ENCODE results near the gene TCF7. TPM values are rescaled to one million over a fixed set of nuclear protein-coding genes. Genes with fewer than 3 reads are reported as not detected.

The TCF7 gene
- total and polyA plus RNA-seq, 2 of the 13 experiments (the other 11 are each of a cell fraction or from before 2014, with no cell fraction given) = 6.3 to 6.8 TPM

DNA sequence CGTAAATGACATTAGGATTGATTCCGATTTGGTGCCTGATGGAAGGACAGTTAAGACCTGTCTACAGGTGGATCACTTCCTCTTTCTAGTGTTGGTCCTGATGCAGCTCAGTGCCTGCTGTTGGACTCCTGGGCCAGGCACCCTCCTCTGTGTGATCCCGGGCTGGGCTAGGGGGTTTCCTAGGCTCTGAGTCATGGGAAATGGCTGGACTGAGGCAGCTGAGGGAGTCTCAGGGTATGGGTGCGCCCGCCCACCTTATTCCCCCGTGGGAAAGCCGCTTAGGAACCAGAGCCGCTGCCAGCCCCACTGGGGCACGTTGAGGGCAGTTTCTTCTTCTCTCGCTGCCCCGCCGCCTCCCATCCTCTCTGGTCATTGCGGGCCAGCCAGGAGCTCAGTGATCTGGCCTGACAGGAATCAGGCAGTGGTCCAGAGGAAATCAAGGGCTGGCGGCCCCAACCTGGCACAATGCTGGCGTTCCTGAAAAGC is 12.9 kb downstream of the TCF7 start:
- intact Hi-C loops (cut with micrococcal nuclease; ENCODE audit: unreplicated experiment) = no loop called here
- H3K27ac ChIP-seq (ENCODE audit: extremely low read length, insufficient read depth, low read length) = no peak overlapping the region
- FAIRE-seq = no peak

DNA sequence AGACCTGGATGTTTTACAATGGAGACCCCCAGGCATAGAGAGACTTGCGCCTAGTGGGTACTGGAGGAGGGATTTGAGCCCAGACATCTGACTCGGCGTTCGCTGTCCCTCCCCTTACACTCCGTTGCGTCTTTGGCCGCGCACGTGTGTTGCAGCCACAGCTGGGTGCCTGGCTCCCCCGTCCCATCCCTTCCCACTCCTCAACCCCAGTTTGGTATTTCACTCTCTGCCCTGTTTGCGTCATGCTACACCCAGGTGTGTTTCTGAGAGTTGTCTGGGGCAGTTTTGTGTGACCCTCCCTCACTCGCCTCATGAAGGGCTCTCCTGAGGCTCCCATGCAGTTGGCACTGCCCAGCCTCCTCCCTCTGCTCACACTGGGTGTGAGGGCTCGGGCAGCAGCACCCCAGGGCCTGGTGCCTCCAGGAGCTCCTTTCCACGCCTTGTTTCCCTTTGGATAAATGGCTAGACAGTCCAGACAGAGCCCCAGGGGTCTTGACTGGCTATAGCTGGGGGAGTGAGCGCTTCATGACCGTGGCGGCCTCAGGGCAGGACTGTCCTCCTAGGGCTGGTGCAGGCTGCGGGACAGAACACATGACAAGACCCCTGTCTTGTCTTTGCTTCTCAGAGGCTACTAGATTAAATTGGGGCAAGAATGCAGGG is 13.6 kb downstream of the TCF7 start:
- H3K36me3 ChIP-seq (replicated peaks in 1 of 2; ENCODE audit: control insufficient read depth in 1 of 2, insufficient read depth in 2 of 2, low read length in 2 of 2) = peaks cover 4 to 18% of the 10 kb centered on the region in 2 experiments; a peak in 4 of 5 replicates
- H3K4me2 ChIP-seq (ENCODE audit: low read depth, low read length) = no peak overlapping the region
- FAIRE-seq (no peak), DNase-seq (ENCODE audit: low spot score) (no peak), ATAC-seq (no peak)
- no peaks in the 10 kb centered on the region for H4K20me1 ChIP-seq (ENCODE audit: insufficient read depth, low read length)
- no peak overlapping the region for H2AFZ ChIP-seq (ENCODE audit: low read length)
- ChIA-PET POLR2A (interaction anchor here (1.3 kb wide), 1 partner anchor 30 kb away, joined by 3 read pairs; no protein-coding TSS in a partner anchor), CTCF (ENCODE audit: low intra/inter-chr PET ratio, low total read pairs) (no interaction called here)
- no peaks in the 10 kb centered on the region for H3K9me3 ChIP-seq (ENCODE audit: low read length)
- no peak overlapping the region for H3K27ac ChIP-seq (ENCODE audit: extremely low read length, insufficient read depth, low read length)
- H3K4me1 ChIP-seq (ENCODE audit: insufficient read depth, low read length) = peaks cover 10% of the 10 kb centered on the region; the same call in 1 of the 2 replicates
- no peak for TF ChIP-seq ZNF34 (CRISPR knock-in tag; IDR thresholded peaks at IDR 0.05; ENCODE audit: borderline replicate concordance)
- TF ChIP-seq, protein P1, sequence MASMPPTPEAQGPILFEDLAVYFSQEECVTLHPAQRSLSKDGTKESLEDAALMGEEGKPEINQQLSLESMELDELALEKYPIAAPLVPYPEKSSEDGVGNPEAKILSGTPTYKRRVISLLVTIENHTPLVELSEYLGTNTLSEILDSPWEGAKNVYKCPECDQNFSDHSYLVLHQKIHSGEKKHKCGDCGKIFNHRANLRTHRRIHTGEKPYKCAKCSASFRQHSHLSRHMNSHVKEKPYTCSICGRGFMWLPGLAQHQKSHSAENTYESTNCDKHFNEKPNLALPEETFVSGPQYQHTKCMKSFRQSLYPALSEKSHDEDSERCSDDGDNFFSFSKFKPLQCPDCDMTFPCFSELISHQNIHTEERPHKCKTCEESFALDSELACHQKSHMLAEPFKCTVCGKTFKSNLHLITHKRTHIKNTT (CRISPR knock-in tag; IDR thresholded peaks at IDR 0.05) = no peak
- TF ChIP-seq SETDB1 (CRISPR knock-in tag; IDR thresholded peaks at IDR 0.05; ENCODE audit: borderline replicate concordance) = no peak
- peak; percentile 47 for TF ChIP-seq AGO2 (optimal IDR thresholded peaks at IDR 0.05; ENCODE audit: low read depth, low read length)
- intact Hi-C loops (cut with micrococcal nuclease; ENCODE audit: unreplicated experiment) (no loop called here), in situ Hi-C loops (cut with HindIII; ENCODE audit: extremely low pct_ligation_motif_present, low pct_unique_long_range_greater_than_20kb) (no loop called here)
- no peaks in the 10 kb centered on the region for H3K79me2 ChIP-seq (ENCODE audit: insufficient read depth, low read length)
- no TSS peak for BruUV-seq (replicated peaks)
- no peak overlapping the region for H3K4me3 ChIP-seq (replicated peaks in 1 of 3; ENCODE audit: insufficient read depth in 1 of 3, low read depth in 2 of 3, low read length in 3 of 3)
- H3K9ac ChIP-seq (ENCODE audit: insufficient read depth, low read depth, low read length) = no peak overlapping the region
- no peaks in the 10 kb centered on the region for H3K27me3 ChIP-seq (ENCODE audit: control insufficient read depth in 1 of 2, insufficient read depth in 2 of 2, low read length in 2 of 2)
- WGBS (ENCODE audit: low lambda C conversion rate) = 96% methylated on average over 17 of the region's 18 CpGs

More for the DNA sequence above, 12.9 kb downstream of the TCF7 start:
- Histone ChIP-seq H3K4me1 (ENCODE audit: insufficient read depth, low read length) (peaks cover 10% of the 10 kb centered on the region; the same call in 1 of the 2 replicates), H4K20me1 (ENCODE audit: insufficient read depth, low read length) (no peaks in the 10 kb centered on the region), H3K4me3 (replicated peaks in 1 of 3; ENCODE audit: insufficient read depth in 1 of 3, low read depth in 2 of 3, low read length in 3 of 3) (no peak overlapping the region), H3K9me3 (ENCODE audit: low read length) (no peaks in the 10 kb centered on the region), H3K9ac (ENCODE audit: insufficient read depth, low read depth, low read length) (no peak overlapping the region), H3K36me3 (replicated peaks in 1 of 2; ENCODE audit: control insufficient read depth in 1 of 2, insufficient read depth in 2 of 2, low read length in 2 of 2) (peaks cover 3 to 18% of the 10 kb centered on the region in 2 experiments; a peak in 4 of 5 replicates), H3K79me2 (ENCODE audit: insufficient read depth, low read length) (no peaks in the 10 kb centered on the region), H3K4me2 (ENCODE audit: low read depth, low read length) (no peak overlapping the region), H2AFZ (ENCODE audit: low read length) (no peak overlapping the region), H3K27me3 (ENCODE audit: control insufficient read depth in 1 of 2, insufficient read depth in 2 of 2, low read length in 2 of 2) (no peaks in the 10 kb centered on the region)
- CTCF ChIA-PET (ENCODE audit: low intra/inter-chr PET ratio, low total read pairs) = no interaction called here
- no peak for ATAC-seq
- DNase-seq (ENCODE audit: low spot score) = no peak
- no TSS peak for BruUV-seq (replicated peaks)
- 90% methylated on average over 11 of the region's 15 CpGs for WGBS (ENCODE audit: low lambda C conversion rate)
- in situ Hi-C loops (cut with HindIII; ENCODE audit: extremely low pct_ligation_motif_present, low pct_unique_long_range_greater_than_20kb) = no loop called here
- POLR2A ChIA-PET = interaction anchor here (1.3 kb wide), 1 partner anchor 29 kb away, joined by 3 read pairs; no protein-coding TSS in a partner anchor
- TF ChIP-seq RFX5 (IDR thresholded peaks at IDR 0.05; ENCODE audit: low read depth, low read length) (no peak), ETV5 (CRISPR knock-in tag; IDR thresholded peaks at IDR 0.05; ENCODE audit: borderline replicate concordance) (no peak), ZNF761 (CRISPR knock-in tag; conservative IDR thresholded peaks at IDR 0.05) (no peak), SALL1 (CRISPR knock-in tag; IDR thresholded peaks at IDR 0.05) (no peak), AGO2 (optimal IDR thresholded peaks at IDR 0.05; ENCODE audit: low read depth, low read length) (peak; percentile 2), ZFY (CRISPR knock-in tag; IDR thresholded peaks at IDR 0.05) (no peak)
- TF ChIP-seq, protein P2, sequence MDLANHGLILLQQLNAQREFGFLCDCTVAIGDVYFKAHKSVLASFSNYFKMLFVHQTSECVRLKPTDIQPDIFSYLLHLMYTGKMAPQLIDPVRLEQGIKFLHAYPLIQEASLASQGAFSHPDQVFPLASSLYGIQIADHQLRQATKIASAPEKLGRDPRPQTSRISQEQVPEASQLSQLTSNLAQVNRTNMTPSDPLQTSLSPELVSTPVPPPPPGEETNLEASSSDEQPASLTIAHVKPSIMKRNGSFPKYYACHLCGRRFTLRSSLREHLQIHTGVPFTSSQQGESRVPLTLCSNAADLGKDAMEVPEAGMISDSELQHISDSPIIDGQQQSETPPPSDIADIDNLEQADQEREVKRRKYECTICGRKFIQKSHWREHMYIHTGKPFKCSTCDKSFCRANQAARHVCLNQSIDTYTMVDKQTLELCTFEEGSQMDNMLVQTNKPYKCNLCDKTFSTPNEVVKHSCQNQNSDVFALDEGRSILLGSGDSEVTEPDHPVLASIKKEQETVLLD (CRISPR knock-in tag; IDR thresholded peaks at IDR 0.05; ENCODE audit: low read depth) = no peak

Data from HepG2 (cell line).